HEK293T (cell line): Measurements from ENCODE around the gene TUSC2.
A peak's percentile ranks its signal among the peaks of the same experiment; 100 is the strongest.

Experiments used
- CTCF ChIA-PET: fragments of 350-600 bp; formaldehyde crosslinking; extraction: SDS; loops from one replicate; lab custom pipeline; 2021; ENCODE audit warnings: antibody characterized with exemption, inconsistent platforms; lab: Yijun Ruan, JAX
- POLR2A ChIA-PET: fragments of 350-600 bp; formaldehyde crosslinking; extraction: SDS; loops from one replicate; lab custom pipeline; 2020; ENCODE audit warnings: antibody characterized with exemption, inconsistent platforms; lab: Yijun Ruan, JAX
- DNase-seq: peaks from one replicate; pipeline ENCODE4 v3.0.0; 2012; ENCODE audit warnings: mixed read lengths; ENCODE audit errors: extremely low spot score
- ARNT ChIP-seq: fragments of 450-650 bp; IDR thresholded peaks from 2 replicates; pipeline ENCODE4 v1.6.1; 2017; ENCODE audit warnings: mild to moderate bottlenecking
- BHLHE40 ChIP-seq: fragments of 450-650 bp; IDR thresholded peaks from 2 replicates; pipeline ENCODE4 v1.6.1; 2016; ENCODE audit warnings: mild to moderate bottlenecking, moderate library complexity, borderline replicate concordance
- CTBP1 ChIP-seq: fragments of 450-650 bp; IDR thresholded peaks from 2 replicates; pipeline ENCODE4 v1.6.1; 2016; ENCODE audit warnings: borderline replicate concordance
- ELF4 ChIP-seq: fragments of 450-650 bp; IDR thresholded peaks from 2 replicates; pipeline ENCODE4 v1.6.1; 2017; ENCODE audit warnings: antibody characterized with exemption
- FOXA1 ChIP-seq: fragments of 450-650 bp; IDR thresholded peaks from 2 replicates; pipeline ENCODE4 v1.6.1; 2016; ENCODE audit warnings: mild to moderate bottlenecking
- FOXK2 ChIP-seq: fragments of 450-650 bp; IDR thresholded peaks from 2 replicates; pipeline ENCODE4 v1.6.1; 2016; ENCODE audit warnings: mild to moderate bottlenecking
- FOXM1 ChIP-seq: fragments of 450-650 bp; IDR thresholded peaks from 2 replicates; pipeline ENCODE4 v1.6.1; 2017; ENCODE audit warnings: mild to moderate bottlenecking, borderline replicate concordance
- HDGF ChIP-seq: fragments of 450-650 bp; IDR thresholded peaks from 2 replicates; pipeline ENCODE4 v1.6.1; 2017; ENCODE audit warnings: antibody characterized with exemption, borderline replicate concordance
- L3MBTL2 ChIP-seq: fragments of 450-650 bp; conservative IDR thresholded peaks from 2 replicates; pipeline ENCODE4 v1.6.1; 2016; ENCODE audit warnings: mild to moderate bottlenecking
- LEF1 ChIP-seq: fragments of 450-650 bp; IDR thresholded peaks from 2 replicates; pipeline ENCODE4 v1.6.1; 2017; ENCODE audit warnings: mild to moderate bottlenecking, borderline replicate concordance
- NFRKB ChIP-seq: fragments of 450-650 bp; IDR thresholded peaks from 2 replicates; pipeline ENCODE4 v1.6.1; 2016; ENCODE audit warnings: mild to moderate bottlenecking, moderate library complexity
- SP1 ChIP-seq: fragments of 450-650 bp; IDR thresholded peaks from 2 replicates; pipeline ENCODE4 v1.6.1; 2017
- SUZ12 ChIP-seq: fragments of 450-650 bp; IDR thresholded peaks from 2 replicates; pipeline ENCODE4 v1.6.1; 2016; ENCODE audit warnings: mild to moderate bottlenecking
- TARDBP ChIP-seq: fragments of 450-650 bp; IDR thresholded peaks from 2 replicates; pipeline ENCODE4 v1.6.1; 2016
- ZNF384 ChIP-seq: fragments of 450-650 bp; IDR thresholded peaks from 2 replicates; pipeline ENCODE4 v1.6.1; 2016
- TF ChIP-seq, protein P1 (sequence below): fragments of 450-650 bp; IDR thresholded peaks from 2 replicates; pipeline ENCODE4 v1.6.1; 2016

TUSC2 gene

DNA sequence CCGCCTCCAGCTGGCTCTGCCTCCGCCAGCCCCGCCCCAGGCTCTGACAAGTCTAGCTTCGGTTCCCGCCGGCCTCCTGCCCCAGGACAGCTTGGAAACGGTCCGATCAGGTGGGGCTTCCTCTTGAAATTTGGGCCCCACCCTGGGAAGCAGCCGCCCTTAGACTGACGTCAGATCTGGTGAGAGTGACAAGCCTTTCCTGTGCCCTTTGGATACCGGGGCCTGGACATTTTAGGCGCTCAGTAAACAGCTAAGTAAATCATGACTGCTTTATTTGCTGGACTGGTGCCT lies 28.4 kb downstream of the TUSC2 start:
- ChIA-PET POLR2A (interaction anchor here (0.6 to 3.5 kb wide), 11 partner anchors 8 to 269 kb away, joined by 3 to 23 read pairs (median 4); partner anchors contain the start of genes HEMK1 and TUSC2), CTCF (interaction anchor here (0.7 to 2.1 kb wide), 5 partner anchors 21 to 105 kb away, joined by 3 to 8 read pairs (median 4); no protein-coding TSS in a partner anchor)
- DNase-seq = no peak
- TF ChIP-seq, protein P1, sequence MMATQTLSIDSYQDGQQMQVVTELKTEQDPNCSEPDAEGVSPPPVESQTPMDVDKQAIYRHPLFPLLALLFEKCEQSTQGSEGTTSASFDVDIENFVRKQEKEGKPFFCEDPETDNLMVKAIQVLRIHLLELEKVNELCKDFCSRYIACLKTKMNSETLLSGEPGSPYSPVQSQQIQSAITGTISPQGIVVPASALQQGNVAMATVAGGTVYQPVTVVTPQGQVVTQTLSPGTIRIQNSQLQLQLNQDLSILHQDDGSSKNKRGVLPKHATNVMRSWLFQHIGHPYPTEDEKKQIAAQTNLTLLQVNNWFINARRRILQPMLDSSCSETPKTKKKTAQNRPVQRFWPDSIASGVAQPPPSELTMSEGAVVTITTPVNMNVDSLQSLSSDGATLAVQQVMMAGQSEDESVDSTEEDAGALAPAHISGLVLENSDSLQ = peak; percentile 84
- TF ChIP-seq HDGF = no peak

DNA sequence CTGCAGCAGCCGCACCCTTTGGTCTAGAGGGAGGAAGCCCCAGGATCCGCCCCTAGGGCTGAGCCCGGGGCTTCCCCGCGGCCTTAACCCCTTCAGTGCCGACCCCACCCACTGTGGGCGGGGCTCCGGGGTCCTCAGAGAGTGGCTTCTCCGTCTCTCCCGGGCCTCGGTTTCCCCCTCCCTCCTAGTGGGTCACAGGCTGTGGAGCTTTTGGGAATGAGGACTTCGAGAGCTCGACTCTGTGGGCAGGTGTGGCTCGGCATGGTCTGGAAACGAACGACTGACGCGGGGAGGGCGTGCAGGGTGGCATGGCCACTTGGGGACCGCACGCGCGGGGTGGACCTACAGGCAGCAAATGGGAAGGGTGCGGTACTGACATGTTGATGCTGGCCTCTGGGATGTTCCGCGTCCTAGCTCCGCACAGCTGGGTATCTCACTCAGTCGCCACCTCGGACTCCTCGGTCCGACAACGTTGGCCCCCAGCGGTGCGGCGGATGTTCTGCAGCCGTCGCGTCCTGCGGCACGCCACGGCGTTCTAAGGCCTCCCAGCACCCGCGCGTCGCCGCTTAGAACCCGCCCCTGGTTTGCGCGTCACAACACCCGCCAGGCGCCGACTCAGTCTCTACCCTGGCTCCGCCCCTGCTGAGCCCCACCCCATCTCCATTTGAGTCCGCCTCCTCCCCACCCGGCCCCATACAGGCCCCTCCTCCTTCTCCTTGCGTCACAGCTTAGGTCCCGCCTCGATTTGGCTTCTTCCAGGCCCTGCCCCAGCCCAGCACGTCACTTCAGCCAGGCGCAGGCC lies 29.0 kb downstream of the TUSC2 start, which contains the start of the genes HYAL3 and NAA80:
Gene HYAL3 (minus strand): TSS at position 570 of the 802 bp plus-strand sequence. CDS start 3,803 bp downstream, outside the sequence.
Gene NAA80 (minus strand): TSS at position 570 of the 802 bp plus-strand sequence. CDS start 1,942 bp downstream, outside the sequence.
- POLR2A ChIA-PET = interaction anchor here (0.6 to 3.5 kb wide), 11 partner anchors 15 to 270 kb away, joined by 3 to 23 read pairs (median 4); partner anchors contain the start of genes HEMK1 and TUSC2
- CTCF ChIA-PET = interaction anchor here (0.7 to 2.1 kb wide), 5 partner anchors 22 to 105 kb away, joined by 3 to 8 read pairs (median 4); no protein-coding TSS in a partner anchor
- peak; percentile 98 for DNase-seq
- TF ChIP-seq FOXM1 (no peak), FOXA1 (no peak), HDGF (peak; percentile 91), ARNT (no peak), L3MBTL2 (peak; percentile 73; the same call in 1 of the 2 replicates), BHLHE40 (no peak)

DNA sequence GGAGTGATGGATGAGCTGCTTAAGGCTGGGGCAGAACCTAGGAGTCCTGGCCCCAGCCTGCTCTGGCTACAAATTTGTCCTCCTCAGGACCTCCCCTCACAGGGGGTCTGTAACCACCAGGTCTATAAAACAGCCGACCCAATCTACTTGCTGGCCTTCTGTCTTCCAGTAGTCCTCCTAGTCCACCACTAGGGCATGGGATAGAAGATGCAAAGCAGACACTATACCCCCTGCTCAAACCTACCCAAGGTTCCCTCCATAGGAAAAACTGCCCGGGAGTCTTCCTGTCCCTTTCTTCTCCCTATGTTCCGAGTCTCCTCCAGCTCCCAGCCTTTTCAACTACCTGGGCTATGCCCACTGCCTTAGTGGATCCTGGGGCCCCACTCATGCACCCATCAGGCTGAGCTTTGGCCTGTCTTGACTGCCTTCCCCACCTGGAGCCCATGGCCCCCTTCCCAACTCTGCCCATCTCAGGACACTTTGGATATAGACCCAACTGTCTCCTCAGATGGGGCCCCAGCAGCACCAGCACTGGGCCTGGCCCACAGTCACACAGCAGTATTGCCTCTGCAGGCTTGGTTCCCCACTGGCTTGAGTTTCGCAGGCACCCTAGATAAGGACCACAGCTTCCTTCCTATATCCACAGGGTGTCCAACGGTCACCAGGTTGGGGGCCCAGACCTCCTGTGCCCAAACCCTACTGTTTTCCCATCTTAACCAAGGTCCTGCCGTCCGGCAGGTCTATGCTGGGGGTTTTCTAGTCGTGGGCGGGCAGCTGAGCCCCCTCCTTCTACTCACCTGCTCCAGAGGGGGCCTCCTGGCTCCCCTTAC lies 29.9 kb downstream of the TUSC2 start:
- no peak for DNase-seq
- ChIA-PET CTCF (interaction anchor here (0.9 to 2.1 kb wide), 3 partner anchors 24 to 104 kb away, joined by 3 to 8 read pairs (median 3); no protein-coding TSS in a partner anchor), POLR2A (interaction anchor here (1.1 to 3.5 kb wide), 5 partner anchors 23 to 39 kb away, joined by 3 to 23 read pairs (median 11); partner anchors contain the start of gene TUSC2)
- TF ChIP-seq SUZ12 (no peak), ZNF384 (no peak), BHLHE40 (no peak), ELF4 (no peak), FOXA1 (no peak), CTBP1 (no peak), L3MBTL2 (no peak), ARNT (no peak), FOXK2 (no peak), FOXM1 (no peak), TARDBP (no peak), LEF1 (no peak), NFRKB (no peak), HDGF (no peak), SP1 (no peak)
- TF ChIP-seq, protein P1 = no peak

DNA sequence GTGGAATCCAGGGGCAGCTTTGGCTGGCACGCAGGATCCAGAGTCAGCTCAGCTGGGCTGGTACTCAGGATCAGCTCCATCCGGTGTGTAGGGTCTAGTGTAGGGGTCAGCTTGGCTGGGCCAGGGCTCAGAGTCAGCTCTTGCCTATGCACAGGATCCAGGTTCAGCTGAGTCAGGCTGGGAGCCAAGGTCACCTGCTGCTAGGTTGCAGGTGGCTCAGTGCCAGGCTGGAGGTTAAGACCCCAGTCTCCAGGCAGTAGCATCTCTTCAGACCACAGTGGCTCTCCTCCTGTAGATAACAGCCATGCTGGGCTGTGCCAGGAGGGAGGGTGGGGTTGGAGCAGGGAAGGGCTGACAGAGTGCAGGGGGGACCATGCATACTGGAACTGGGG lies 30.6 kb downstream of the TUSC2 start:
- TF ChIP-seq LEF1 (no peak), L3MBTL2 (no peak), HDGF (no peak), SP1 (no peak), FOXM1 (no peak), BHLHE40 (no peak), SUZ12 (no peak), ELF4 (no peak), TARDBP (no peak), FOXK2 (no peak), ARNT (no peak), FOXA1 (no peak), ZNF384 (no peak), CTBP1 (no peak), NFRKB (no peak)
- TF ChIP-seq, protein P1 = no peak
- CTCF ChIA-PET = interaction anchor here (0.9 kb wide), 1 partner anchor 23 kb away, joined by 3 read pairs; no protein-coding TSS in a partner anchor
- POLR2A ChIA-PET = interaction anchor here (0.7 to 3.5 kb wide), 3 partner anchors 30 to 39 kb away, joined by 3 to 21 read pairs (median 4); partner anchors contain the start of gene TUSC2
- DNase-seq = no peak

DNA sequence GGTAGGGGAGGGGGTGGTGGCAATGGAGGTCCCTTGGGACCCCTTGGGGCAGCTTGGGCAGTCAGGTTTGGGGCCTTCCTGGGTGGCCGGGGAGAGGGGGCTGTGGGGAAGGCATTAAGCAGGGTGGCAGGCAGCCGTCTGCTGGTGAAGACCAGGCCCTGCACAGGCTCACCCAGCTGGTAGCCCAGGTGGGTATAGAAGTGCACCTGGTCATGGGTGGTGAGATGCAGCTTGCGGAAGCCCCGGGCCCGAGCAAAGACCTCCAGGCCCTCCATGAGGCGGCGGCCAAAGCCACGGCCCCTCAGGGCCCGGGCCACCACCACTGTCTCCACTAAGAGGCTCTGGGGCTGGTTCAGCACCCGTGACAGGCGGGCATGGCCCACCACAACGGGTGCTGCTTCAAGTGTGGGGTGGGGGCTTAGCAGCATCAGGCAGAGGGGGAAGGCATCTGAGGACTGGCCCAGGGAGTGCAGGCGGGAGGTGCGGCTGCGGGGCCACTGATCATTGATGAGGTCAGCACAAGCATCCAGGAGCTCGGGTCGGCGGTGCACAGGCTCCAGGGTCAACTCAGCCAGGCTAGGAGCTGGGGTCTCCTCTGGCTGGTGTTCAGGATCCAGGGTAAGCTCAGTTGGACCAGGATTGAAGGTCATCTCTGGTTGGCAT lies 31.2 kb downstream of the TUSC2 start:
- TF ChIP-seq ELF4 = no peak
- no peak for TF ChIP-seq LEF1
- TF ChIP-seq L3MBTL2 = no peak
- TF ChIP-seq, protein P1 = no peak
- no peak for TF ChIP-seq CTBP1
- no peak for TF ChIP-seq SP1
- no peak for TF ChIP-seq TARDBP
- no peak for TF ChIP-seq SUZ12
- TF ChIP-seq HDGF = no peak
- TF ChIP-seq BHLHE40 = no peak
- TF ChIP-seq ARNT = no peak
- no peak for TF ChIP-seq FOXK2
- no peak for TF ChIP-seq FOXM1
- TF ChIP-seq NFRKB = no peak
- no peak for TF ChIP-seq FOXA1
- TF ChIP-seq ZNF384 = no peak
- ChIA-PET CTCF (no interaction called here), POLR2A (interaction anchor here (0.7 to 3.5 kb wide), 3 partner anchors 30 to 40 kb away, joined by 3 to 21 read pairs (median 4); partner anchors contain the start of gene TUSC2)
- no peak for DNase-seq
